NB4 (cell line): ENCODE data around the gene TAGLN.

Experiments
- CTCF ChIP-seq: IDR thresholded peaks from one replicate; pipeline ENCODE4 v1.5.1; 2012; ENCODE audit warnings: low read depth, low read length
- POLR2A ChIP-seq: IDR thresholded peaks from 2 replicates; pipeline ENCODE4 v1.6.1; 2011; ENCODE audit warnings: mild to moderate bottlenecking; ENCODE audit not compliant: insufficient read length; ENCODE audit errors: extremely low read depth

GRCh38 chr11:117183724-117184349 is 15.3 kb upstream of the TAGLN start:
- TF ChIP-seq CTCF (no peak), POLR2A (no peak)
